OCI-LY3 (cell line): ENCODE measurements around the gene TUB.

Source experiments
- H2AFZ ChIP-seq: fragments of 200-600, 300-600 bp; shearing (Covaris generic); 2 replicates; pipeline ENCODE4 v1.6.0; 2014; ENCODE audit warnings: antibody characterized with exemption, low read depth, low read length
- H3K27ac ChIP-seq: fragments of 200-600, 300-600 bp; sonication (generic); 2 replicates; pipeline ENCODE4 v1.5.1; 2014; ENCODE audit warnings: mild to moderate bottlenecking, low read length, moderate library complexity, mixed read lengths
- H3K27me3 ChIP-seq: fragments of 200-600, 300-600 bp; sonication (generic); 2 replicates; pipeline ENCODE4 v1.6.1; 2014; ENCODE audit warnings: low read depth, low read length, mixed read lengths
- H3K36me3 ChIP-seq: fragments of 200-600, 300-600 bp; sonication (generic); replicated peaks from 2 replicates; pipeline ENCODE3; 2014; ENCODE audit warnings: low read depth, low read length, mixed read lengths
- H3K4me1 ChIP-seq: fragments of 300-600, 200-600 bp; sonication (generic); 2 replicates; pipeline ENCODE4 v1.6.1; 2014; ENCODE audit warnings: low read length, mixed read lengths
- H3K4me2 ChIP-seq: fragments of 200-600, 300-600 bp; sonication (generic); 2 replicates; pipeline ENCODE4 v1.6.1; 2014; ENCODE audit warnings: low read length, mixed read lengths
- H3K4me3 ChIP-seq: fragments of 300-600, 200-600 bp; sonication (generic); 2 replicates; pipeline ENCODE4 v1.5.1; 2014; ENCODE audit warnings: antibody characterized with exemption, mild to moderate bottlenecking, low read length, moderate library complexity
- H3K79me2 ChIP-seq: fragments of 300-600, 200-600 bp; shearing (Covaris generic); 2 replicates; pipeline ENCODE4 v1.6.1; 2014; ENCODE audit warnings: mild to moderate bottlenecking, low read length, mixed read lengths
- H3K9ac ChIP-seq: fragments of 300-600, 200-600 bp; shearing (Covaris generic); 2 replicates; pipeline ENCODE4 v1.6.0; 2014; ENCODE audit warnings: mild to moderate bottlenecking, low read length, moderate library complexity
- H3K9me3 ChIP-seq: fragments of 200-600, 300-600 bp; shearing (Covaris generic); 2 replicates; pipeline ENCODE4 v1.6.1; 2014; ENCODE audit warnings: low read length, mixed read lengths; ENCODE audit not compliant: insufficient read depth
- H4K20me1 ChIP-seq: fragments of 200-600, 300-600 bp; sonication (generic); 2 replicates; pipeline ENCODE4 v1.6.1; 2016; ENCODE audit warnings: low read length, mixed read lengths; ENCODE audit not compliant: insufficient read depth
- TF ChIP-seq, protein P1 (sequence below): fragments of 200-600, 300-600 bp; sonication (generic); IDR thresholded peaks from 2 replicates; pipeline ENCODE4 v1.5.1; 2014; ENCODE audit warnings: antibody characterized with exemption, low read length, low read depth

Gene TUB

DNA sequence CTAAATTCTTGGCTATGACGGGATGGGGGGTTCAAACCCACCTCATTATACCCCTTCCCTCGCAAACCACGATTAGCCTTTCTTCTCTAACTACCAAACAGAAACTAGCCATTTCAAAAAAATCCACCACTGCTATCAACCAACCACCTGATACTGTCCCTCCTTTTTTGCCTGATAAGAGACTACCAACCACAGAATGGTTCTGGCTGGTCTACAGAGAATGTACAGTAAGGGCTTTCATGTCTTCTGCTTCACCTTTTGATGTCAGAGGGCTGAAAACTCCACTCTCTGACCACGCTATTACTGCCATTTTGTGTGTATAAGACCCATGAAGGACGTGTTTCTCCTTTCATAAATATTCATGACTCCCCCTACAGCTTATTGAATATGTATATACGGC is 68.7 kb downstream of the TUB start:
- no peaks in the 10 kb centered on the region for H3K4me1 ChIP-seq
- TF ChIP-seq, protein P1, sequence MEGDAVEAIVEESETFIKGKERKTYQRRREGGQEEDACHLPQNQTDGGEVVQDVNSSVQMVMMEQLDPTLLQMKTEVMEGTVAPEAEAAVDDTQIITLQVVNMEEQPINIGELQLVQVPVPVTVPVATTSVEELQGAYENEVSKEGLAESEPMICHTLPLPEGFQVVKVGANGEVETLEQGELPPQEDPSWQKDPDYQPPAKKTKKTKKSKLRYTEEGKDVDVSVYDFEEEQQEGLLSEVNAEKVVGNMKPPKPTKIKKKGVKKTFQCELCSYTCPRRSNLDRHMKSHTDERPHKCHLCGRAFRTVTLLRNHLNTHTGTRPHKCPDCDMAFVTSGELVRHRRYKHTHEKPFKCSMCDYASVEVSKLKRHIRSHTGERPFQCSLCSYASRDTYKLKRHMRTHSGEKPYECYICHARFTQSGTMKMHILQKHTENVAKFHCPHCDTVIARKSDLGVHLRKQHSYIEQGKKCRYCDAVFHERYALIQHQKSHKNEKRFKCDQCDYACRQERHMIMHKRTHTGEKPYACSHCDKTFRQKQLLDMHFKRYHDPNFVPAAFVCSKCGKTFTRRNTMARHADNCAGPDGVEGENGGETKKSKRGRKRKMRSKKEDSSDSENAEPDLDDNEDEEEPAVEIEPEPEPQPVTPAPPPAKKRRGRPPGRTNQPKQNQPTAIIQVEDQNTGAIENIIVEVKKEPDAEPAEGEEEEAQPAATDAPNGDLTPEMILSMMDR, result no peak
- H3K9me3 ChIP-seq, result no peaks in the 10 kb centered on the region
- H3K27ac ChIP-seq, result no peak overlapping the region
- H3K4me2 ChIP-seq, result no peak overlapping the region
- H2AFZ ChIP-seq, result no peak overlapping the region
- H3K27me3 ChIP-seq, result peaks cover 24% of the 10 kb centered on the region
- no peaks in the 10 kb centered on the region for H3K36me3 ChIP-seq
- no peak overlapping the region for H3K9ac ChIP-seq
- H3K4me3 ChIP-seq, result no peak overlapping the region
- H3K79me2 ChIP-seq, result no peaks in the 10 kb centered on the region
- H4K20me1 ChIP-seq, result no peaks in the 10 kb centered on the region
